Measurements from ENCODE around the gene TRAF3.
"Not testable (repeated sequence)": the region's sequence is repeated elsewhere in the genome, so short reads cannot be mapped to it uniquely, and the experiment has no call there.

Gene TRAF3

GRCh38 chr14:102885737-102886447 is 108.6 kb downstream of the TRAF3 start:
- Histone ChIP-seq H3K27ac (ENCODE audit: insufficient read depth, low read length, poor library complexity, severe bottlenecking) (no peak overlapping the region), H3K4me3 (ENCODE audit: insufficient read depth, low read depth, low read length, poor library complexity, severe bottlenecking) (no peak overlapping the region), H3K36me3 (ENCODE audit: control insufficient read depth, insufficient read depth, low read length) (peaks cover 60% of the 10 kb centered on the region), H3K27me3 (replicated peaks; ENCODE audit: control insufficient read depth, insufficient read depth, low read length, poor library complexity, severe bottlenecking) (no peaks in the 10 kb centered on the region), H3K4me1 (ENCODE audit: control insufficient read depth, insufficient read depth, low read length, poor library complexity, severe bottlenecking) (no peaks in the 10 kb centered on the region), H3K9me3 (ENCODE audit: control insufficient read depth, low read length) (no peaks in the 10 kb centered on the region)
- no peak for DNase-seq

GRCh38 chr14:102888748-102889147 is 111.5 kb downstream of the TRAF3 start:
- Histone ChIP-seq H3K4me1 (ENCODE audit: control insufficient read depth, insufficient read depth, low read length, poor library complexity, severe bottlenecking) (no peaks in the 10 kb centered on the region), H3K36me3 (ENCODE audit: control insufficient read depth, insufficient read depth, low read length) (peaks cover 68% of the 10 kb centered on the region), H3K27ac (ENCODE audit: insufficient read depth, low read length, poor library complexity, severe bottlenecking) (no peak overlapping the region), H3K4me3 (ENCODE audit: insufficient read depth, low read depth, low read length, poor library complexity, severe bottlenecking) (no peak overlapping the region), H3K9me3 (ENCODE audit: control insufficient read depth, low read length) (no peaks in the 10 kb centered on the region), H3K27me3 (replicated peaks; ENCODE audit: control insufficient read depth, insufficient read depth, low read length, poor library complexity, severe bottlenecking) (no peaks in the 10 kb centered on the region)
- DNase-seq = no peak

GRCh38 chr14:102889615-102890014 is 112.4 kb downstream of the TRAF3 start:
- peaks cover 75% of the 10 kb centered on the region for H3K36me3 ChIP-seq (ENCODE audit: control insufficient read depth, insufficient read depth, low read length)

GRCh38 chr14:102891111-102891510 is 113.9 kb downstream of the TRAF3 start:
- Histone ChIP-seq H3K36me3 (ENCODE audit: control insufficient read depth, insufficient read depth, low read length) (peaks cover 76% of the 10 kb centered on the region), H3K27ac (ENCODE audit: insufficient read depth, low read length, poor library complexity, severe bottlenecking) (no peak overlapping the region), H3K27me3 (replicated peaks; ENCODE audit: control insufficient read depth, insufficient read depth, low read length, poor library complexity, severe bottlenecking) (no peaks in the 10 kb centered on the region), H3K4me1 (ENCODE audit: control insufficient read depth, insufficient read depth, low read length, poor library complexity, severe bottlenecking) (no peaks in the 10 kb centered on the region), H3K4me3 (ENCODE audit: insufficient read depth, low read depth, low read length, poor library complexity, severe bottlenecking) (no peak overlapping the region), H3K9me3 (ENCODE audit: control insufficient read depth, low read length) (no peaks in the 10 kb centered on the region)
- DNase-seq = no peak

More at GRCh38 chr14:102889615-102890014, 112.4 kb downstream of the TRAF3 start:
- no peak for DNase-seq
- Histone ChIP-seq H3K4me3 (ENCODE audit: insufficient read depth, low read depth, low read length, poor library complexity, severe bottlenecking) (no peak overlapping the region), H3K27ac (ENCODE audit: insufficient read depth, low read length, poor library complexity, severe bottlenecking) (no peak overlapping the region), H3K4me1 (ENCODE audit: control insufficient read depth, insufficient read depth, low read length, poor library complexity, severe bottlenecking) (no peaks in the 10 kb centered on the region), H3K9me3 (ENCODE audit: control insufficient read depth, low read length) (no peaks in the 10 kb centered on the region), H3K27me3 (replicated peaks; ENCODE audit: control insufficient read depth, insufficient read depth, low read length, poor library complexity, severe bottlenecking) (no peaks in the 10 kb centered on the region)

- Histone ChIP-seq H3K27ac (ENCODE audit: insufficient read depth, low read length, poor library complexity, severe bottlenecking) (no peak overlapping the region), H3K36me3 (ENCODE audit: control insufficient read depth, insufficient read depth, low read length) (peaks cover 72% of the 10 kb centered on the region), H3K9me3 (ENCODE audit: control insufficient read depth, low read length) (no peaks in the 10 kb centered on the region), H3K4me1 (ENCODE audit: control insufficient read depth, insufficient read depth, low read length, poor library complexity, severe bottlenecking) (no peaks in the 10 kb centered on the region), H3K4me3 (ENCODE audit: insufficient read depth, low read depth, low read length, poor library complexity, severe bottlenecking) (no peak overlapping the region), H3K27me3 (replicated peaks; ENCODE audit: control insufficient read depth, insufficient read depth, low read length, poor library complexity, severe bottlenecking) (no peaks in the 10 kb centered on the region)
- no peak for DNase-seq
Measured at GRCh38 chr14:102891556-102891955, 114.3 kb downstream of the TRAF3 start.

GRCh38 chr14:102892651-102893050 is 115.4 kb downstream of the TRAF3 start:
- no peak overlapping the region for H3K4me3 ChIP-seq (ENCODE audit: insufficient read depth, low read depth, low read length, poor library complexity, severe bottlenecking)
- H3K36me3 ChIP-seq (ENCODE audit: control insufficient read depth, insufficient read depth, low read length) = peaks cover 69% of the 10 kb centered on the region
- no peaks in the 10 kb centered on the region for H3K27me3 ChIP-seq (replicated peaks; ENCODE audit: control insufficient read depth, insufficient read depth, low read length, poor library complexity, severe bottlenecking)
- no peak for DNase-seq
- H3K9me3 ChIP-seq (ENCODE audit: control insufficient read depth, low read length) = no peaks in the 10 kb centered on the region
- H3K27ac ChIP-seq (ENCODE audit: insufficient read depth, low read length, poor library complexity, severe bottlenecking) = no peak overlapping the region
- H3K4me1 ChIP-seq (ENCODE audit: control insufficient read depth, insufficient read depth, low read length, poor library complexity, severe bottlenecking) = no peaks in the 10 kb centered on the region

GRCh38 chr14:102893452-102893851 is 116.2 kb downstream of the TRAF3 start:
- peaks cover 69% of the 10 kb centered on the region for H3K36me3 ChIP-seq (ENCODE audit: control insufficient read depth, insufficient read depth, low read length)

GRCh38 chr14:102896735-102897134 is 119.5 kb downstream of the TRAF3 start:
- H3K27ac ChIP-seq (ENCODE audit: insufficient read depth, low read length, poor library complexity, severe bottlenecking); DNase-seq; H3K4me1 ChIP-seq (ENCODE audit: control insufficient read depth, insufficient read depth, low read length, poor library complexity, severe bottlenecking); H3K27me3 ChIP-seq (replicated peaks; ENCODE audit: control insufficient read depth, insufficient read depth, low read length, poor library complexity, severe bottlenecking); H3K9me3 ChIP-seq (ENCODE audit: control insufficient read depth, low read length); H3K4me3 ChIP-seq (ENCODE audit: insufficient read depth, low read depth, low read length, poor library complexity, severe bottlenecking): not testable (repeated sequence)
- peaks cover 50% of the 10 kb centered on the region for H3K36me3 ChIP-seq (ENCODE audit: control insufficient read depth, insufficient read depth, low read length)

More at GRCh38 chr14:102893452-102893851, 116.2 kb downstream of the TRAF3 start:
- H3K4me3 ChIP-seq (ENCODE audit: insufficient read depth, low read depth, low read length, poor library complexity, severe bottlenecking) = no peak overlapping the region
- no peak overlapping the region for H3K27ac ChIP-seq (ENCODE audit: insufficient read depth, low read length, poor library complexity, severe bottlenecking)
- no peak for DNase-seq
- no peaks in the 10 kb centered on the region for H3K27me3 ChIP-seq (replicated peaks; ENCODE audit: control insufficient read depth, insufficient read depth, low read length, poor library complexity, severe bottlenecking)
- no peaks in the 10 kb centered on the region for H3K9me3 ChIP-seq (ENCODE audit: control insufficient read depth, low read length)
- no peaks in the 10 kb centered on the region for H3K4me1 ChIP-seq (ENCODE audit: control insufficient read depth, insufficient read depth, low read length, poor library complexity, severe bottlenecking)

- H3K36me3 ChIP-seq (ENCODE audit: control insufficient read depth, insufficient read depth, low read length) = peaks cover 47% of the 10 kb centered on the region
Measured at GRCh38 chr14:102897299-102898027, 120.2 kb downstream of the TRAF3 start.

GRCh38 chr14:102898298-102898697 is 121.0 kb downstream of the TRAF3 start:
- no peaks in the 10 kb centered on the region for H3K27me3 ChIP-seq (replicated peaks; ENCODE audit: control insufficient read depth, insufficient read depth, low read length, poor library complexity, severe bottlenecking)
- peaks cover 51% of the 10 kb centered on the region for H3K36me3 ChIP-seq (ENCODE audit: control insufficient read depth, insufficient read depth, low read length)
- H3K27ac ChIP-seq (ENCODE audit: insufficient read depth, low read length, poor library complexity, severe bottlenecking) = no peak overlapping the region
- H3K4me3 ChIP-seq (ENCODE audit: insufficient read depth, low read depth, low read length, poor library complexity, severe bottlenecking) = no peak overlapping the region
- no peaks in the 10 kb centered on the region for H3K9me3 ChIP-seq (ENCODE audit: control insufficient read depth, low read length)
- no peaks in the 10 kb centered on the region for H3K4me1 ChIP-seq (ENCODE audit: control insufficient read depth, insufficient read depth, low read length, poor library complexity, severe bottlenecking)
- DNase-seq = no peak

More at GRCh38 chr14:102897299-102898027, 120.2 kb downstream of the TRAF3 start:
- DNase-seq = no peak
- H3K27ac ChIP-seq (ENCODE audit: insufficient read depth, low read length, poor library complexity, severe bottlenecking) = no peak overlapping the region
- no peak overlapping the region for H3K4me3 ChIP-seq (ENCODE audit: insufficient read depth, low read depth, low read length, poor library complexity, severe bottlenecking)
- no peaks in the 10 kb centered on the region for H3K9me3 ChIP-seq (ENCODE audit: control insufficient read depth, low read length)
- no peaks in the 10 kb centered on the region for H3K27me3 ChIP-seq (replicated peaks; ENCODE audit: control insufficient read depth, insufficient read depth, low read length, poor library complexity, severe bottlenecking)
- no peaks in the 10 kb centered on the region for H3K4me1 ChIP-seq (ENCODE audit: control insufficient read depth, insufficient read depth, low read length, poor library complexity, severe bottlenecking)

Measured in effector memory CD4-positive, alpha-beta T cell (primary cell).